IMR-90 (cell line): ENCODE data around the gene ANKRD31. TPM values are rescaled to one million over a fixed set of nuclear protein-coding genes. Genes with fewer than 3 reads are reported as not detected.

Experiments used
- ATAC-seq: fragments of 200-7000 bp; cut with Tn5 transposase; 2 replicates; pipeline ENCODE4 v1.9.1; 2020; ENCODE audit warnings: low read depth, mild to moderate bottlenecking, moderate library complexity
- BruUV-seq: library from RNA; stranded (reverse); fragments of 400-500 nt; replicated peaks from 2 replicates; lab custom pipeline; 2021; lab: Mats Ljungman, UMichigan
- CTCF ChIA-PET: fragments of 300-600 bp; formaldehyde crosslinking; extraction: SDS; loops from one replicate; lab custom pipeline; 2021; ENCODE audit warnings: antibody characterized with exemption; lab: Yijun Ruan, JAX
- POLR2A ChIA-PET: fragments of 300-600 bp; sonication (Branson Sonifier 250); formaldehyde crosslinking; loops from one replicate; lab custom pipeline; 2022; ENCODE audit warnings: antibody characterized with exemption; ENCODE audit not compliant: unreplicated experiment; lab: Charles Lee
- DNase-seq: peaks from one replicate; pipeline ENCODE4 v3.0.0; 2013
- H2AFZ ChIP-seq: replicated peaks from 2 replicates; pipeline ENCODE3; 2013; ENCODE audit warnings: low read length, mild to moderate bottlenecking; ENCODE audit not compliant: poor library complexity
- H2AK5ac ChIP-seq: 2 replicates; pipeline ENCODE4 v1.6.1; 2013; ENCODE audit warnings: low read depth, low read length, inconsistent platforms
- H2AK9ac ChIP-seq: replicated peaks from 2 replicates; pipeline ENCODE3; 2013; ENCODE audit warnings: mild to moderate bottlenecking, low read depth, low read length, moderate library complexity; ENCODE audit not compliant: poor library complexity
- H2BK120ac ChIP-seq: 2 replicates; pipeline ENCODE4 v1.6.1; 2013; ENCODE audit warnings: low read depth, low read length, inconsistent platforms
- H2BK15ac ChIP-seq: 3 replicates; pipeline ENCODE4 v1.6.1; 2013; ENCODE audit warnings: low read depth, low read length, inconsistent platforms
- H2BK20ac ChIP-seq: 2 replicates; pipeline ENCODE4 v1.6.1; 2013; ENCODE audit warnings: low read depth, mild to moderate bottlenecking, inconsistent platforms, low read length, moderate library complexity
- H2BK5ac ChIP-seq: 2 replicates; pipeline ENCODE4 v1.6.1; 2013; ENCODE audit warnings: mild to moderate bottlenecking, low read depth, low read length, inconsistent platforms; ENCODE audit not compliant: poor library complexity, severe bottlenecking
- H3K14ac ChIP-seq: replicated peaks from 2 replicates; pipeline ENCODE4 v1.6.1; 2013; ENCODE audit warnings: low read depth, low read length, inconsistent platforms
- H3K18ac ChIP-seq: 2 replicates; pipeline ENCODE4 v1.6.1; 2013; ENCODE audit warnings: low read depth, low read length, control low read depth
- H3K23ac ChIP-seq: 2 replicates; pipeline ENCODE4 v1.6.1; 2013; ENCODE audit warnings: low read depth, low read length, inconsistent platforms
- H3K27ac ChIP-seq: 2 replicates; pipeline ENCODE4 v1.5.1; 2013; ENCODE audit warnings: mild to moderate bottlenecking, control low read depth, low read length; ENCODE audit not compliant: insufficient read depth
- H3K27me3 ChIP-seq: 2 replicates; pipeline ENCODE4 v1.6.1; 2013; ENCODE audit warnings: low read length; ENCODE audit not compliant: control insufficient read depth, insufficient read depth
- H3K36me3 ChIP-seq: 2 replicates; pipeline ENCODE4 v1.6.1; 2013; ENCODE audit warnings: low read length, mixed read lengths; ENCODE audit not compliant: control insufficient read depth, insufficient read depth
- H3K4ac ChIP-seq: 2 replicates; pipeline ENCODE4 v1.6.1; 2013; ENCODE audit warnings: low read depth, low read length, inconsistent platforms
- H3K4me1 ChIP-seq: 2 replicates; pipeline ENCODE4 v1.6.1; 2013; ENCODE audit warnings: low read length, mixed read lengths; ENCODE audit not compliant: control insufficient read depth, insufficient read depth
- H3K4me2 ChIP-seq: 2 replicates; pipeline ENCODE4 v1.6.1; 2013; ENCODE audit warnings: low read depth, mild to moderate bottlenecking, control low read depth, low read length, moderate library complexity
- H3K4me3 ChIP-seq: 2 replicates; pipeline ENCODE4 v1.5.1; 2013; ENCODE audit warnings: low read depth, mild to moderate bottlenecking, control low read depth, low read length, moderate library complexity; ENCODE audit not compliant: insufficient read depth
- H3K56ac ChIP-seq: 2 replicates; pipeline ENCODE4 v1.6.1; 2013; ENCODE audit warnings: low read length, inconsistent platforms; ENCODE audit not compliant: insufficient read depth; ENCODE audit errors: extremely low read depth
- H3K79me1 ChIP-seq, 2 experiments: 2 replicates each; pipeline ENCODE4 v1.6.1; 2013; ENCODE audit warnings: low read length in 2 of 2, inconsistent platforms in 1 of 2, low read depth in 1 of 2
- H3K9ac ChIP-seq: 2 replicates; pipeline ENCODE4 v1.6.1; 2013; ENCODE audit warnings: low read depth, low read length, control low read depth
- H3K9me1 ChIP-seq: 2 replicates; pipeline ENCODE4 v1.6.1; 2013; ENCODE audit warnings: low read length, inconsistent platforms; ENCODE audit not compliant: insufficient read depth
- H3K9me3 ChIP-seq: 2 replicates; pipeline ENCODE4 v1.6.1; 2013; ENCODE audit warnings: low read length; ENCODE audit not compliant: control insufficient read depth, insufficient read depth
- H4K20me1 ChIP-seq: 2 replicates; pipeline ENCODE4 v1.6.1; 2013; ENCODE audit warnings: low read length, inconsistent platforms; ENCODE audit not compliant: insufficient read depth
- H4K5ac ChIP-seq: 2 replicates; pipeline ENCODE4 v1.6.1; 2013; ENCODE audit warnings: mild to moderate bottlenecking, low read depth, low read length, control low read depth
- H4K8ac ChIP-seq, 2 experiments: 2 replicates each; pipeline ENCODE4 v1.6.1; 2013; ENCODE audit warnings: low read depth in 2 of 2, low read length in 2 of 2, control low read depth in 1 of 2, inconsistent platforms in 1 of 2
- H4K91ac ChIP-seq: 2 replicates; pipeline ENCODE4 v1.6.1; 2013; ENCODE audit warnings: low read depth, low read length, inconsistent platforms; ENCODE audit not compliant: insufficient read depth
- BHLHE40 ChIP-seq: fragments of 150-350 bp; IDR thresholded peaks from 2 replicates; pipeline ENCODE4 v1.6.1; 2016; ENCODE audit warnings: mild to moderate bottlenecking, low read depth, low read length
- CEBPB ChIP-seq: IDR thresholded peaks from 2 replicates; pipeline ENCODE4 v1.6.1; 2012; ENCODE audit warnings: low read depth, low read length, improper control_type of control experiment
- CTCF ChIP-seq: conservative IDR thresholded peaks from 2 replicates; pipeline ENCODE4 v1.5.1; 2012; ENCODE audit warnings: mild to moderate bottlenecking, low read depth, low read length, improper control_type of control experiment
- ELK1 ChIP-seq: fragments of 150-350 bp; IDR thresholded peaks from 2 replicates; pipeline ENCODE4 v1.6.1; 2016; ENCODE audit warnings: low read depth, mild to moderate bottlenecking, low read length, moderate library complexity, borderline replicate concordance
- FOS ChIP-seq: fragments of 150-350 bp; IDR thresholded peaks from 2 replicates; pipeline ENCODE4 v1.6.1; 2016; ENCODE audit warnings: low read depth, low read length
- MAZ ChIP-seq: IDR thresholded peaks from 2 replicates; pipeline ENCODE4 v1.6.1; 2012; ENCODE audit warnings: low read depth, mild to moderate bottlenecking, low read length, improper control_type of control experiment, moderate library complexity, borderline replicate concordance
- MXI1 ChIP-seq: IDR thresholded peaks from 2 replicates; pipeline ENCODE4 v1.6.1; 2012; ENCODE audit warnings: low read depth, mild to moderate bottlenecking, low read length, moderate library complexity, borderline replicate concordance
- NFE2L2 ChIP-seq: fragments of 150-350 bp; IDR thresholded peaks from 2 replicates; pipeline ENCODE4 v1.6.1; 2016; ENCODE audit warnings: low read depth, mild to moderate bottlenecking, low read length
- POLR2A ChIP-seq: IDR thresholded peaks from 2 replicates; pipeline ENCODE4 v1.6.1; 2012; ENCODE audit warnings: mild to moderate bottlenecking, low read depth, low read length
- RAD21 ChIP-seq: IDR thresholded peaks from 2 replicates; pipeline ENCODE4 v1.6.1; 2012; ENCODE audit warnings: low read length, improper control_type of control experiment
- SMC3 ChIP-seq: fragments of 150-350 bp; IDR thresholded peaks from 2 replicates; pipeline ENCODE4 v1.6.1; 2016; ENCODE audit warnings: low read depth, mild to moderate bottlenecking, antibody characterized with exemption, low read length, moderate library complexity
- USF2 ChIP-seq: fragments of 150-350 bp; IDR thresholded peaks from 2 replicates; pipeline ENCODE4 v1.6.1; 2017; ENCODE audit warnings: mild to moderate bottlenecking, antibody characterized with exemption, low read length, low read depth
- WGBS, 2 experiments: methylation state at CpG; one replicate each; pipeline versions ENCODE4 v1.1.5 to v1.1.7; 2013; ENCODE audit warnings: missing lambda C conversion rate in 2 of 2; ENCODE audit not compliant: insufficient read length in 1 of 2; ENCODE audit errors: extremely low coverage in 2 of 2; 5-methylcytosine and 5-hydroxymethylcytosine counted together
- dilution Hi-C: fragments of 300-500 bp; cut with HindIII; formaldehyde crosslinking; loops from one replicate; pipeline ENCODE4 v1.14.3; 2018; ENCODE audit warnings: low sequenced_read_pairs; ENCODE audit not compliant: unreplicated experiment
- in situ Hi-C: fragments of 300-500 bp; cut with MboI; formaldehyde crosslinking; loops from 3 replicates; pipeline ENCODE4 v1.14.3; 2019; ENCODE audit warnings: low sequenced_read_pairs, inconsistent platforms, mixed read lengths
- intact Hi-C: fragments of 100-400 bp; cut with micrococcal nuclease; formaldehyde crosslinking; loops from 2 replicates; pipeline ENCODE4 v1.10.0; 2022
- polyA plus RNA-seq, 3 experiments: library from polyadenylated mRNA; depleted of rRNA; stranded (reverse); fragments of >200 nt; gene quantifications; 2 replicates each; pipeline ENCODE4 v1.2.3, GENCODE V29; 2012; ENCODE audit warnings: low replicate concordance in 1 of 3
- total RNA-seq: library from RNA; depleted of rRNA; stranded (reverse); fragments of >200 nt; gene quantifications from 2 replicates; pipeline ENCODE4 v1.2.3, GENCODE V29; 2012

ANKRD31 gene
- total and polyA plus RNA-seq, 2 of the 4 experiments (the other 2 are of a cell fraction) = under 0.01 to 0.02 TPM

- no peak overlapping the region for H2BK20ac ChIP-seq
- dilution Hi-C loops = no loop called here
- no peaks in the 10 kb centered on the region for H3K36me3 ChIP-seq
- H2AK9ac ChIP-seq = no peak overlapping the region
- H3K27me3 ChIP-seq = no peaks in the 10 kb centered on the region
- no peaks in the 10 kb centered on the region for H4K20me1 ChIP-seq
- H3K4me3 ChIP-seq = no peak overlapping the region
- ATAC-seq = peak; percentile 90
- H2BK120ac ChIP-seq = no peak overlapping the region
- no peak overlapping the region for H3K4ac ChIP-seq
- 0 out of 2 replicates have a peak, but pooled peaks cover 2% of the 10 kb centered on the region for H3K4me1 ChIP-seq
- H3K27ac ChIP-seq = no peak overlapping the region
- no peak overlapping the region for H4K91ac ChIP-seq
- DNase-seq = peak; percentile 93
- no peak overlapping the region for H2AK5ac ChIP-seq
- H3K56ac ChIP-seq = no peak overlapping the region
- no CpG with 5 or more reads among the region's 4 CpGs for WGBS, 2 experiments
- no peak overlapping the region for H3K23ac ChIP-seq
- no TSS peak for BruUV-seq
- no peak overlapping the region for H3K9ac ChIP-seq
- no peak overlapping the region for H4K5ac ChIP-seq
- H2AFZ ChIP-seq = no peak overlapping the region
- H3K9me1 ChIP-seq = peaks cover 3% of the 10 kb centered on the region; the same call in 1 of the 2 replicates
- H3K9me3 ChIP-seq = no peaks in the 10 kb centered on the region
- H2BK5ac ChIP-seq = no peak overlapping the region
- no peak overlapping the region for H3K18ac ChIP-seq
- no peak overlapping the region for H3K14ac ChIP-seq
- in situ Hi-C loops = no loop called here
- no peak overlapping the region for H3K4me2 ChIP-seq
- TF ChIP-seq CTCF = no peak
- TF ChIP-seq MAZ = no peak
- TF ChIP-seq POLR2A = no peak
- no peak for TF ChIP-seq RAD21
- no peak for TF ChIP-seq USF2
- TF ChIP-seq ELK1 = no peak
- TF ChIP-seq SMC3 = no peak
- peak; percentile 79 for TF ChIP-seq FOS
- TF ChIP-seq BHLHE40 = 0 out of 2 replicates have a peak, but pooled peaks have one; percentile 34
- 0 out of 2 replicates have a peak, but pooled peaks have one; percentile 5 for TF ChIP-seq CEBPB
- TF ChIP-seq NFE2L2 = peak; percentile 29; the same call in 1 of the 2 replicates
- TF ChIP-seq MXI1 = no peak
- H4K8ac ChIP-seq = no peak overlapping the region
- intact Hi-C loops = no loop called here
- ChIA-PET CTCF (no interaction called here), POLR2A (no interaction called here)
- H2BK15ac ChIP-seq = no peak overlapping the region
- H3K79me1 ChIP-seq = peaks cover 3 to 15% of the 10 kb centered on the region in 2 experiments; a peak in 3 of 4 replicates
Measured at GRCh38 chr5:75037106-75037505, 199.6 kb downstream of the ANKRD31 start.
